GM19239 (cell line): ENCODE results near the gene FSHB.
"Not testable (repeated sequence)": the region's sequence is repeated elsewhere in the genome, so short reads cannot be mapped to it uniquely, and the experiment has no call there.

Source experiments
- DNase-seq: peaks from one replicate; pipeline ENCODE4 v3.0.0; 2011; ENCODE audit warnings: low spot score; ENCODE audit not compliant: insufficient read length
- FAIRE-seq: peaks from 2 replicates; lab custom pipeline; 2011; peaks lifted over from hg19 to GRCh38; lab: Jason Lieb, UNC

Gene FSHB

GRCh38 chr11:30260813-30261212 lies 30.0 kb downstream of the FSHB start:
- no peak for DNase-seq
- FAIRE-seq = peak; percentile 4

- DNase-seq (no peak), FAIRE-seq (no peak)
Observed at GRCh38 chr11:30261821-30262220, 31.0 kb downstream of the FSHB start.

- FAIRE-seq, DNase-seq: not testable (repeated sequence)
Observed at GRCh38 chr11:30268638-30269037, 37.8 kb downstream of the FSHB start.

GRCh38 chr11:30270671-30271070 lies 39.9 kb downstream of the FSHB start:
- FAIRE-seq = no peak

GRCh38 chr11:30277176-30277575 lies 46.4 kb downstream of the FSHB start:
- no peak for DNase-seq
- FAIRE-seq = no peak

More at GRCh38 chr11:30270671-30271070, 39.9 kb downstream of the FSHB start:
- DNase-seq = no peak

DNA sequence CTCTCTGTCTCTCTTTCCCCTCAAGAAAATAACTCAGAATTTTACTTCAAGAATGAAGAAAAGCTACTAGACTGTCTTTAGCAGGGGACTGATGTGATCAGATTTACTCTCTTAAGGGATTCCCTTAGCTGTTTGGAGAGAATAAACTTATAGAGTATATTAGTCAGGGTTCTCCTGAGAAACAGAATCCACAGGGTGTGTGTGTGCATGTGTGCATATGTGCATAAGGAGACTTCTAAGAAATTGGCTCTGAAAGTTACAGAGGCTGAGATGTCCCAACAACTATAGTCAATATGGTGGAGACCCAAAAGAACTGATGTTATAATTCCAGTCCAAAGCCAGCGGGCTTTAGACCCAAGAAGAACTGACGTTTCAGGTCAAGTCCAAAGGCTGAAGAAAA lies 49.0 kb downstream of the FSHB start:
- DNase-seq (no peak), FAIRE-seq (no peak)

DNA sequence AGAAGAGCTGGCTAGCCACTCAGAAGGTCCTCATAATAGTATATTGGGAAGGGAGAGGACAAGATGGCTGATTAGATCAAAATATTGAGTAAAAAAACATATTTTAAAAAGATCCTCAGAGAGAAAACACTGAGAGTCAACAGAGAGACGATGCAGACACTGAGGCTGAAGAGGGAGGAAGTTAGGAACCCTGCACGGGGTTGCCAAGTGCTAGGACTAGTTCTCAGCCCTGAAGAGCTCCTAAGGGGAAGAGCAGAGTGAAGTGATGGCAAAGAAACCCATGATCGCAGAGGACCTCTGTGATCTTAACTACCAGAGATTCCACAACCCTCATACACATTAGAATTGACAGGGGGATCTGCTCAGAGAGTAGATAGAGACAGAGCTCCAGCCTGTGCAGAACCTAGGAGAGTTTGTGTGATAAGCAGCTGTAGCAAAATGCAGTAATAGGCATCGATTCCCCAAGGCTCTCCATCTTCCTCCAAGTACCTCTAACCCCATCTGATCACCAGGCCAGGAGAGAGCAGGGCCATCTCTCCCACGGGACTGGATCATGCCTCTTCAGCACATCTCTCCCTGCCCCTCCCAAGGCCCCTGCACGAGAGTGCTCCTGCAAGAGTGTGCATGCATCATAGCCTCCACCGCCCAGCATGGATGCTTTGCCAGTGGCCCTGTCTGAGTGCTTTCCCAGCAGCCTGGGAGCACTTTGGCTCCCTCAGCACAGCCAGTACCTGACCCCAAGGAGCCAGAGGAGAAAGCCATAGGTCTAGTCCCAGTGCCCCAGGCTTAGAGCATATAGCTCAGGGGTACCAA lies 50.9 kb downstream of the FSHB start:
- peak; percentile 53 for FAIRE-seq

DNA sequence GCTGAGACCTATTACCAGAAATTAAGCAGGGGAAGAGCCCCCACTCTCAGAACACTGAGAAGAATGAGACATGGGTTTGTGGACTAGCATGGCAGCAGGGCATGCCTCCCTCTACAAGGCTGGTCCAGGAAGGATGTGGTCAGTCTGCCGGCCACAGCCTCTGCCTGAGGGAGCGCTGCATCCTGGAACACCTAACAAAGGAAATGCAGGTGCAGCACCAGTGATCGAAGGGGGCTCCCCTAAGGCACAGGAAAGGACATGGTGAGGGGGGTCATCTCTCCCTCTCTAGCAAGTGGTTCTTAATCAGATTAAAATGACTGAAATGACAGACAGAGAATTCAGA lies 51.4 kb downstream of the FSHB start:
- peak; percentile 3 for DNase-seq
- FAIRE-seq = peak; percentile 79

More for the DNA sequence above, 50.9 kb downstream of the FSHB start:
- no peak for DNase-seq
